Bronchial epithelial cell (primary cell): ENCODE data around the gene NLGN1. TPM values are rescaled to one million over a fixed set of nuclear protein-coding genes. Genes with fewer than 3 reads are reported as not detected.

Experiments
- DNase-seq: peaks from one replicate; pipeline ENCODE4 v3.0.0-alpha.2; 2010; ENCODE audit warnings: low read depth
- FAIRE-seq: peaks from 2 replicates; lab custom pipeline; 2011; peaks lifted over from hg19 to GRCh38; lab: Jason Lieb, UNC
- H3K27me3 ChIP-seq: 2 replicates; pipeline ENCODE4 v1.5.1; 2011; ENCODE audit warnings: low read length; ENCODE audit not compliant: control insufficient read depth, insufficient read depth
- H3K36me3 ChIP-seq: 2 replicates; pipeline ENCODE4 v1.5.1; 2011; ENCODE audit warnings: low read length; ENCODE audit not compliant: control insufficient read depth, insufficient read depth
- H3K4me3 ChIP-seq: 2 replicates; pipeline ENCODE4 v1.5.1; 2011; ENCODE audit warnings: mild to moderate bottlenecking, low read depth, low read length, control low read depth
- CTCF ChIP-seq: IDR thresholded peaks from 2 replicates; pipeline ENCODE4 v1.5.1; 2011; ENCODE audit warnings: mild to moderate bottlenecking, moderate library complexity, low read length, control low read depth, inconsistent platforms; ENCODE audit not compliant: insufficient read depth, severe bottlenecking
- total RNA-seq: library from RNA; depleted of rRNA; stranded (reverse); fragments of >200 nt; gene quantifications from 2 replicates; pipeline ENCODE4 v1.2.1, GENCODE V29; 2014

Gene NLGN1
- total RNA-seq, 1 donor from 2014 or later, result under 0.01 TPM

- no peak for FAIRE-seq
- H3K27me3 ChIP-seq, result no peaks in the 10 kb centered on the region
- H3K36me3 ChIP-seq, result no peaks in the 10 kb centered on the region
- peak; percentile 4 for DNase-seq
- no peak overlapping the region for H3K4me3 ChIP-seq
- no peak for TF ChIP-seq CTCF
Measured at GRCh38 chr3:173688216-173688842, 290.8 kb downstream of the NLGN1 start.

GRCh38 chr3:173690542-173691180 lies 293.1 kb downstream of the NLGN1 start:
- Histone ChIP-seq H3K27me3 (no peaks in the 10 kb centered on the region), H3K4me3 (no peak overlapping the region), H3K36me3 (no peaks in the 10 kb centered on the region)
- DNase-seq (peak; percentile 20), FAIRE-seq (no peak)
- no peak for TF ChIP-seq CTCF

DNA sequence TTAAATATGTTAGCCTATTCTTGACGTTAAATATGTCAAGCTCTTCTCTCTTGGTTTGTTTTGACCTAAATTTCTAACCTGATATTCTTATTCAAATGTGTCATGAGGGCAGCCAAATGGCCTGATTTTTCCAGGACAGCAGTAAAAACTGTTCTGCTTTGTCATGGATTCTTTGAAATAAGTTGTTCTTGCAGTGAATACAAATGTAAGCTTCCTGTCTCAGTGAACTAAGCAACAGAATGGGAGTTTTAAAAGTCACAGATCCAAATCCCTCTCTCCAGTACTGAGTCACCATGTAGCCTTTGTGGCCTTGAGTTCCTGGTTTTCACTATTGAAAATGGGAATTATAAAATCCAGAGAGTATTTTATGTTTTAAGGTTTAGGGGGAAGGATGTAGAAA lies 301.8 kb downstream of the NLGN1 start:
- H3K36me3 ChIP-seq, result no peaks in the 10 kb centered on the region
- DNase-seq, result no peak
- no peak overlapping the region for H3K4me3 ChIP-seq
- no peaks in the 10 kb centered on the region for H3K27me3 ChIP-seq
- TF ChIP-seq CTCF, result no peak
- FAIRE-seq, result no peak

DNA sequence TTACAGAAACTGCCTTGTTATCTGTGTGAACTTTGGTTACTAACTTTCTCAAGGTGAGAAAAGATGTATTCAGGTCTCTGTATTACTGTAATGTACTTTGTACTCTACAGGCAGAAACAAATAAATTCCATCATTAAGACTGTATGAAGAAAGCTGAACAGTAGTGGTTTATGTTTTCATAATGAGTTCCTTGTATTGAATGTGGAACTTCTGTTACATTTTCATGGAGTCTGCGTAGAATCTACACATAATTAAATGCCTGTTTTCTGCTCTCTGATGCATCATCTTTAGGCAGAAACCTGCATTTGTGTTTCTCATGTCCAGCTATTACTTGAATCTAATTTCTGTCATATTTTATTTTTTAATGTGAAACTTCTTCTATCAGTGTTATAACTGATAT lies 302.8 kb downstream of the NLGN1 start:
- H3K36me3 ChIP-seq, result no peaks in the 10 kb centered on the region
- no peaks in the 10 kb centered on the region for H3K27me3 ChIP-seq
- H3K4me3 ChIP-seq, result no peak overlapping the region
- DNase-seq (no peak), FAIRE-seq (no peak)
- no peak for TF ChIP-seq CTCF

DNA sequence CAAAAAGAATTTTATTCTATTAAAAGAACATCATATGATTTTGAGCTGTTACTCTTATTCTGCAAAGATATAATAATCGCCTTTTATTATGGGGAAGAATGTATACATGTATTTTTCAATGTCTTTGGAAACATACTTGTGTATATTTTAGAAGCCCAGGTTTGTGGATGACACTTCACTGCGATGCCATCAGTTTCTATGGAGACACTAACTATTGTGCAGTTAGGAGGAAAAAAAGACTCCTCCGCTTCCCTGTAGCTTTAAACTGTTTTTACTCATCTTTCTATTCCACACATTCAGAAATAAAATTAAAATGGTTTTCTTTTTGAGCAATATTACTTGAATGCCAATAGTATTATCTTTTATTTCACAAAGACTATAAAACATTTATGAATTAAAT lies 305.0 kb downstream of the NLGN1 start:
- FAIRE-seq, result no peak
- no peak for DNase-seq
- TF ChIP-seq CTCF, result no peak
- Histone ChIP-seq H3K4me3 (no peak overlapping the region), H3K36me3 (no peaks in the 10 kb centered on the region), H3K27me3 (no peaks in the 10 kb centered on the region)

GRCh38 chr3:173703771-173704170 lies 306.2 kb downstream of the NLGN1 start:
- TF ChIP-seq CTCF, result no peak
- FAIRE-seq, result no peak
- no peak for DNase-seq
- Histone ChIP-seq H3K27me3 (no peaks in the 10 kb centered on the region), H3K4me3 (no peak overlapping the region), H3K36me3 (no peaks in the 10 kb centered on the region)
